Measurements from ENCODE around the gene ACTL9. TPM values are rescaled to one million over a fixed set of nuclear protein-coding genes. Genes with fewer than 3 reads are reported as not detected.

Gene ACTL9
- total and polyA plus RNA-seq, 10 of the 15 experiments (the other 5 are each of a cell fraction or from before 2014, with no cell fraction given): not detected

GRCh38 chr19:8662263-8662662 is 36.3 kb downstream of the ACTL9 start:
- no peaks in the 10 kb centered on the region; the same call in 2 of the 3 replicates for H3K9me3 ChIP-seq (replicated peaks; ENCODE audit: control insufficient read depth, insufficient read depth, low read length)
- ChIA-PET RAD21 (ENCODE audit: unreplicated experiment) (no interaction called here), POLR2A (no interaction called here), SMC1A (ENCODE audit: uncharacterized antibody, unreplicated experiment) (no interaction called here), CTCF (no interaction called here)
- no TSS peak for BruUV-seq (replicated peaks)
- in situ Hi-C loops (cut with MboI) (no loop called here), intact Hi-C loops (cut with micrococcal nuclease; ENCODE audit: unreplicated experiment) (no loop called here)
- no peak overlapping the region for H2AFZ ChIP-seq (ENCODE audit: control insufficient read depth, low read depth, low read length)
- H3K4me3 ChIP-seq: no peak overlapping the region
- no peak overlapping the region for H3K4me2 ChIP-seq (ENCODE audit: control insufficient read depth, insufficient read depth)
- no peaks in the 10 kb centered on the region for H4K20me1 ChIP-seq (ENCODE audit: control insufficient read depth, insufficient read depth)
- H3K4me1 ChIP-seq (ENCODE audit: control insufficient read depth, insufficient read depth, low read length): no peaks in the 10 kb centered on the region
- FAIRE-seq (no peak), ATAC-seq (no peak), DNase-seq (ENCODE audit: low read depth, low spot score) (no peak)
- TF ChIP-seq PML (IDR thresholded peaks at IDR 0.05; ENCODE audit: low read length) (no peak), ZNF207 (IDR thresholded peaks at IDR 0.05; ENCODE audit: borderline replicate concordance) (no peak), MLLT1 (IDR thresholded peaks at IDR 0.05) (no peak), DPF2 (IDR thresholded peaks at IDR 0.05) (no peak), STAT1 (conservative IDR thresholded peaks at IDR 0.05) (no peak), ATF7 (IDR thresholded peaks at IDR 0.05; ENCODE audit: low read depth) (no peak), IRF3 (IDR thresholded peaks at IDR 0.05) (no peak), EED (IDR thresholded peaks at IDR 0.05; ENCODE audit: low read depth) (no peak), EP300 (IDR thresholded peaks at IDR 0.05; ENCODE audit: borderline replicate concordance in 1 of 2, control insufficient read depth in 1 of 2, low read depth in 2 of 2, low read length in 2 of 2) (no peak), CHD1 (IDR thresholded peaks at IDR 0.05; ENCODE audit: low read depth, low read length) (no peak), ZNF217 (IDR thresholded peaks at IDR 0.05) (no peak), PKNOX1 (IDR thresholded peaks at IDR 0.05) (no peak), E2F8 (IDR thresholded peaks at IDR 0.05; ENCODE audit: low read depth, partially characterized antibody) (no peak), IKZF1 (conservative IDR thresholded peaks at IDR 0.05) (no peak), HDAC6 (IDR thresholded peaks at IDR 0.05; ENCODE audit: unreplicated experiment) (no peak), MEF2B (IDR thresholded peaks at IDR 0.05; ENCODE audit: partially characterized antibody, poor library complexity, severe bottlenecking) (no peak), HDGF (IDR thresholded peaks at IDR 0.05) (no peak), SREBF2 (IDR thresholded peaks at IDR 0.05; ENCODE audit: low read length) (no peak)
- H3K79me2 ChIP-seq (ENCODE audit: control insufficient read depth, insufficient read depth, low read length): no peaks in the 10 kb centered on the region
- 41% methylated on average over 4 of the region's 4 CpGs for WGBS (ENCODE audit: insufficient coverage, insufficient replicate concordance, low lambda C conversion rate, missing lambda C conversion rate)
- H3K27ac ChIP-seq (ENCODE audit: control insufficient read depth, insufficient read depth): no peak overlapping the region
- no peak overlapping the region for H3K9ac ChIP-seq (ENCODE audit: control insufficient read depth, insufficient read depth, low read length)
- H3K36me3 ChIP-seq (ENCODE audit: control insufficient read depth in 2 of 2, insufficient read depth in 2 of 2, low read length in 1 of 2): no peaks in the 10 kb centered on the region
- H3K27me3 ChIP-seq (replicated peaks in 1 of 2; ENCODE audit: control insufficient read depth in 2 of 2, insufficient read depth in 2 of 2, low read length in 1 of 2): no peaks in the 10 kb centered on the region

Measured in GM12878 (cell line).